ENCODE measurements around the gene SLC15A4.

Gene SLC15A4

GRCh38 chr12:128798571-128799341 is 25.0 kb downstream of the SLC15A4 start:
- TF ChIP-seq POLR2A (IDR thresholded peaks at IDR 0.05; ENCODE audit: low read length): no peak
- no peak for TF ChIP-seq GATA1 (IDR thresholded peaks at IDR 0.05; ENCODE audit: low read depth, low read length)
- DNase-seq: no peak

GRCh38 chr12:128797119-128798118 is 26.3 kb downstream of the SLC15A4 start:
- no peak for TF ChIP-seq GATA1 (IDR thresholded peaks at IDR 0.05; ENCODE audit: low read depth, low read length)
- TF ChIP-seq POLR2A (IDR thresholded peaks at IDR 0.05; ENCODE audit: low read length): no peak
- no peak for DNase-seq

GRCh38 chr12:128796439-128797118 is 27.2 kb downstream of the SLC15A4 start:
- DNase-seq: no peak
- TF ChIP-seq POLR2A (IDR thresholded peaks at IDR 0.05; ENCODE audit: low read length) (no peak), GATA1 (IDR thresholded peaks at IDR 0.05; ENCODE audit: low read depth, low read length) (no peak)

GRCh38 chr12:128795530-128796361 is 28.0 kb downstream of the SLC15A4 start:
- DNase-seq: no peak
- no peak for TF ChIP-seq GATA1 (IDR thresholded peaks at IDR 0.05; ENCODE audit: low read depth, low read length)
- no peak for TF ChIP-seq POLR2A (IDR thresholded peaks at IDR 0.05; ENCODE audit: low read length)

- TF ChIP-seq GATA1 (IDR thresholded peaks at IDR 0.05; ENCODE audit: low read depth, low read length) (no peak), POLR2A (IDR thresholded peaks at IDR 0.05; ENCODE audit: low read length) (no peak)
These were observed 28.9 kb downstream of the SLC15A4 start for GRCh38 chr12:128794661-128795529.

GRCh38 chr12:128793701-128794100 is 30.1 kb downstream of the SLC15A4 start:
- DNase-seq: no peak
- TF ChIP-seq GATA1 (IDR thresholded peaks at IDR 0.05; ENCODE audit: low read depth, low read length) (no peak), POLR2A (IDR thresholded peaks at IDR 0.05; ENCODE audit: low read length) (no peak)

More at GRCh38 chr12:128794661-128795529, 28.9 kb downstream of the SLC15A4 start:
- DNase-seq: no peak

GRCh38 chr12:128792881-128793280 is 30.9 kb downstream of the SLC15A4 start:
- DNase-seq: no peak
- TF ChIP-seq POLR2A (IDR thresholded peaks at IDR 0.05; ENCODE audit: low read length) (no peak), GATA1 (IDR thresholded peaks at IDR 0.05; ENCODE audit: low read depth, low read length) (no peak)

- no peak for DNase-seq
- TF ChIP-seq POLR2A (IDR thresholded peaks at IDR 0.05; ENCODE audit: low read length) (no peak), GATA1 (IDR thresholded peaks at IDR 0.05; ENCODE audit: low read depth, low read length) (no peak)
These were observed 31.4 kb downstream of the SLC15A4 start for GRCh38 chr12:128792398-128792797.

GRCh38 chr12:128791395-128792322 is 32.1 kb downstream of the SLC15A4 start:
- no peak for DNase-seq

GRCh38 chr12:128790653-128791373 is 32.9 kb downstream of the SLC15A4 start:
- no peak for DNase-seq
- TF ChIP-seq GATA1 (IDR thresholded peaks at IDR 0.05; ENCODE audit: low read depth, low read length) (no peak), POLR2A (IDR thresholded peaks at IDR 0.05; ENCODE audit: low read length) (no peak)

More at GRCh38 chr12:128791395-128792322, 32.1 kb downstream of the SLC15A4 start:
- no peak for TF ChIP-seq GATA1 (IDR thresholded peaks at IDR 0.05; ENCODE audit: low read depth, low read length)
- TF ChIP-seq POLR2A (IDR thresholded peaks at IDR 0.05; ENCODE audit: low read length): no peak
